HEK293 (cell line): ENCODE measurements around the gene PDE4B.
A peak's percentile ranks its signal among the peaks of the same experiment; 100 is the strongest.

Experiments
- GLI2 ChIP-seq: fragments of 450-650 bp; formaldehyde crosslinking; IDR thresholded peaks from 2 replicates; pipeline ENCODE4; 2017; ENCODE audit warnings: missing biosample characterization, missing genetic modification characterization, low read depth, borderline replicate concordance
- GLIS1 ChIP-seq: fragments of 450-650 bp; formaldehyde crosslinking; IDR thresholded peaks from 2 replicates; pipeline ENCODE4 v1.5.1; 2016; ENCODE audit warnings: missing biosample characterization, missing genetic modification characterization
- HOXC10 ChIP-seq: sonication (generic); formaldehyde crosslinking; IDR thresholded peaks from 2 replicates; pipeline ENCODE4 v1.8.1; 2023; ENCODE audit warnings: mild to moderate bottlenecking, missing genetic modification reagents
- KLF10 ChIP-seq: fragments of 450-650 bp; IDR thresholded peaks from 2 replicates; pipeline ENCODE4 v1.5.1; 2018; ENCODE audit warnings: missing biosample characterization, mild to moderate bottlenecking, missing genetic modification characterization
- KLF16 ChIP-seq: fragments of 450-650 bp; formaldehyde crosslinking; IDR thresholded peaks from 2 replicates; pipeline ENCODE4 v1.5.1; 2017; ENCODE audit warnings: missing biosample characterization, missing genetic modification characterization
- KLF9 ChIP-seq: fragments of 450-650 bp; formaldehyde crosslinking; IDR thresholded peaks from 2 replicates; pipeline ENCODE4 v1.5.1; 2016; ENCODE audit warnings: missing biosample characterization, missing genetic modification characterization, low read depth
- MEIS1 ChIP-seq: sonication (generic); formaldehyde crosslinking; IDR thresholded peaks from 2 replicates; pipeline ENCODE4 v1.8.1; 2022; ENCODE audit warnings: missing genetic modification reagents, mild to moderate bottlenecking, borderline replicate concordance
- MZF1 ChIP-seq: fragments of 450-650 bp; formaldehyde crosslinking; IDR thresholded peaks from 2 replicates; pipeline ENCODE4 v1.5.1; 2017; ENCODE audit warnings: missing biosample characterization, missing genetic modification characterization, borderline replicate concordance
- OSR2 ChIP-seq: fragments of 450-650 bp; formaldehyde crosslinking; IDR thresholded peaks from 2 replicates; pipeline ENCODE4 v1.5.1; 2016; ENCODE audit warnings: missing biosample characterization, missing genetic modification characterization
- REPIN1 ChIP-seq: fragments of 450-650 bp; formaldehyde crosslinking; IDR thresholded peaks from 2 replicates; pipeline ENCODE4 v1.5.1; 2017; ENCODE audit warnings: missing biosample characterization, missing genetic modification characterization, low read depth
- SCRT2 ChIP-seq: fragments of 450-650 bp; formaldehyde crosslinking; IDR thresholded peaks from 2 replicates; pipeline ENCODE4 v1.5.1; 2016; ENCODE audit warnings: missing biosample characterization, missing genetic modification characterization
- TCF7L2 ChIP-seq: IDR thresholded peaks from 2 replicates; pipeline ENCODE4 v1.6.1; 2011; ENCODE audit warnings: low read depth, mild to moderate bottlenecking, inconsistent platforms, low read length, moderate library complexity, borderline replicate concordance
- WT1 ChIP-seq: fragments of 450-650 bp; formaldehyde crosslinking; IDR thresholded peaks from 2 replicates; pipeline ENCODE4 v1.5.1; 2016; ENCODE audit warnings: missing biosample characterization, missing genetic modification characterization
- YY2 ChIP-seq: fragments of 450-650 bp; formaldehyde crosslinking; IDR thresholded peaks from 2 replicates; pipeline ENCODE4 v1.5.1; 2016; ENCODE audit warnings: missing biosample characterization, missing genetic modification characterization
- ZBTB7A ChIP-seq: fragments of 450-650 bp; formaldehyde crosslinking; IDR thresholded peaks from 2 replicates; pipeline ENCODE4 v1.5.1; 2016; ENCODE audit warnings: low read depth, missing biosample characterization, missing genetic modification characterization
- ZNF133 ChIP-seq: fragments of 450-650 bp; formaldehyde crosslinking; IDR thresholded peaks from 2 replicates; pipeline ENCODE4 v1.5.1; 2016; ENCODE audit warnings: missing biosample characterization, missing genetic modification characterization
- ZNF140 ChIP-seq: fragments of 450-650 bp; formaldehyde crosslinking; IDR thresholded peaks from 2 replicates; pipeline ENCODE4 v1.5.1; 2016; ENCODE audit warnings: missing biosample characterization, missing genetic modification characterization
- ZNF146 ChIP-seq: fragments of 450-650 bp; formaldehyde crosslinking; IDR thresholded peaks from 2 replicates; pipeline ENCODE4 v1.5.1; 2016; ENCODE audit warnings: missing biosample characterization, missing genetic modification characterization
- ZNF19 ChIP-seq: fragments of 450-650 bp; formaldehyde crosslinking; IDR thresholded peaks from 2 replicates; pipeline ENCODE4; 2016; ENCODE audit warnings: missing biosample characterization, missing genetic modification characterization, low read depth
- ZNF211 ChIP-seq: fragments of 450-650 bp; formaldehyde crosslinking; IDR thresholded peaks from 2 replicates; pipeline ENCODE4 v1.5.1; 2016; ENCODE audit warnings: low read depth, missing biosample characterization, missing genetic modification characterization
- ZNF248 ChIP-seq: fragments of 450-650 bp; formaldehyde crosslinking; IDR thresholded peaks from 2 replicates; pipeline ENCODE4 v1.5.1; 2017; ENCODE audit warnings: missing biosample characterization, missing genetic modification characterization
- ZNF341 ChIP-seq: fragments of 450-650 bp; formaldehyde crosslinking; IDR thresholded peaks from 2 replicates; pipeline ENCODE4; 2016; ENCODE audit warnings: low read depth, missing biosample characterization, missing genetic modification characterization
- ZNF354C ChIP-seq: fragments of 450-650 bp; formaldehyde crosslinking; IDR thresholded peaks from 2 replicates; pipeline ENCODE4 v1.5.1; 2016; ENCODE audit warnings: missing biosample characterization, missing genetic modification characterization, low read depth, borderline replicate concordance
- ZNF394 ChIP-seq: fragments of 450-650 bp; formaldehyde crosslinking; IDR thresholded peaks from 2 replicates; pipeline ENCODE4 v1.5.1; 2016; ENCODE audit warnings: missing biosample characterization, missing genetic modification characterization, mild to moderate bottlenecking, moderate library complexity, borderline replicate concordance
- ZNF549 ChIP-seq: fragments of 450-650 bp; IDR thresholded peaks from 2 replicates; pipeline ENCODE4 v1.5.1; 2018; ENCODE audit warnings: missing biosample characterization, missing genetic modification characterization, mild to moderate bottlenecking, inconsistent platforms, moderate library complexity
- ZNF596 ChIP-seq: fragments of 450-650 bp; IDR thresholded peaks from 2 replicates; pipeline ENCODE4 v1.5.0; 2018; ENCODE audit warnings: missing biosample characterization, mild to moderate bottlenecking, missing genetic modification characterization, moderate library complexity
- ZNF626 ChIP-seq: fragments of 450-650 bp; sonication (Bioruptor Pico); formaldehyde crosslinking; IDR thresholded peaks from 2 replicates; pipeline ENCODE4 v1.5.1; 2018; ENCODE audit warnings: missing biosample characterization, missing genetic modification characterization, inconsistent platforms
- ZNF830 ChIP-seq: fragments of 450-650 bp; IDR thresholded peaks from 2 replicates; pipeline ENCODE4 v1.5.0; 2018; ENCODE audit warnings: missing biosample characterization, missing genetic modification characterization, low read depth, mild to moderate bottlenecking, moderate library complexity
- TF ChIP-seq, protein P1 (sequence below): fragments of 450-650 bp; formaldehyde crosslinking; IDR thresholded peaks from 2 replicates; pipeline ENCODE4 v1.5.1; 2016; ENCODE audit warnings: missing biosample characterization, missing genetic modification characterization, borderline replicate concordance
- TF ChIP-seq, protein P2 (sequence below): fragments of 450-650 bp; IDR thresholded peaks from 2 replicates; pipeline ENCODE4 v1.5.1; 2018; ENCODE audit warnings: missing biosample characterization, missing genetic modification characterization
- TF ChIP-seq, protein P3 (sequence below): fragments of 450-650 bp; formaldehyde crosslinking; IDR thresholded peaks from 2 replicates; pipeline ENCODE4 v1.5.1; 2016; ENCODE audit warnings: missing biosample characterization, missing genetic modification characterization
- TF ChIP-seq, protein P4 (sequence below): fragments of 450-650 bp; formaldehyde crosslinking; IDR thresholded peaks from 2 replicates; pipeline ENCODE4 v1.5.1; 2016; ENCODE audit warnings: missing biosample characterization, missing genetic modification characterization
- TF ChIP-seq, protein P5 (sequence below): fragments of 450-650 bp; formaldehyde crosslinking; IDR thresholded peaks from 2 replicates; pipeline ENCODE4 v1.5.1; 2017; ENCODE audit warnings: missing biosample characterization, missing genetic modification characterization

PDE4B gene

DNA sequence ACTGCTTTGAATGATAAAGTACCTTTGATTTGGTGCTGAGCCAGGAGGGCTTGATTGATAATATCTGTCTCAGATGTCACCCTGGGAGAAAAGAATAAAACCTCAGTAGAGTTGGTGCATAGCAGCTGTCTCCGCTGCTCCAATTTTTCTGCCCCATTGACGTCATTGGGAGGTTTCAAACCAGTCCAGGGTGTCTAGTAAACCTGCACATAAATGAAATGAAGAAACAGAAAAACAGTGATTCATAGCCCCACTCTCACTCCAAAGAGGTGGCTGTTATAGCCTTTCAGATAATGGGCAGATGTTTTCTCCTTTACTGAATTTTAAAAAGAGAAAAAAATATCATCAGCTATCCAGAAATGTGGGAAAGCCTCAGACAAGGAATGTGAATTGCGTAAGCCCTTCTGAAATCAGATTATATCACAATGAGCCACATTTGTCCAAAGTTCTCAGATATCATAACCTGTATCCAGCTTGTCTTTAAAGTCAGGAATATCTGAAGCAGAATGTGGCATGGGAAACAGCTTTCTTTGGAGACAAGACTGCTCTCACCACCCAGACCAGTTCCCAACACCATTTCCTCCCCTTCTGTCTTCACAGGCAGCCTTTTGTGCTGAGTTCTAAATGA is 390.0 kb downstream of the PDE4B start (continued):
- TF ChIP-seq, protein P1, sequence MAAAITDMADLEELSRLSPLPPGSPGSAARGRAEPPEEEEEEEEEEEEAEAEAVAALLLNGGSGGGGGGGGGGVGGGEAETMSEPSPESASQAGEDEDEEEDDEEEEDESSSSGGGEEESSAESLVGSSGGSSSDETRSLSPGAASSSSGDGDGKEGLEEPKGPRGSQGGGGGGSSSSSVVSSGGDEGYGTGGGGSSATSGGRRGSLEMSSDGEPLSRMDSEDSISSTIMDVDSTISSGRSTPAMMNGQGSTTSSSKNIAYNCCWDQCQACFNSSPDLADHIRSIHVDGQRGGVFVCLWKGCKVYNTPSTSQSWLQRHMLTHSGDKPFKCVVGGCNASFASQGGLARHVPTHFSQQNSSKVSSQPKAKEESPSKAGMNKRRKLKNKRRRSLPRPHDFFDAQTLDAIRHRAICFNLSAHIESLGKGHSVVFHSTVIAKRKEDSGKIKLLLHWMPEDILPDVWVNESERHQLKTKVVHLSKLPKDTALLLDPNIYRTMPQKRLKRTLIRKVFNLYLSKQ (tag by site-specific recombination) = no peak
- TF ChIP-seq YY2 (tag by site-specific recombination) (no peak), ZNF341 (tag by site-specific recombination) (no peak), ZNF248 (tag by site-specific recombination) (no peak), ZNF354C (tag by site-specific recombination) (no peak), ZNF394 (tag by site-specific recombination) (peak; percentile 91), GLIS1 (tag by site-specific recombination) (peak; percentile 97), ZNF19 (no peak), WT1 (tag by site-specific recombination) (peak; percentile 88), OSR2 (tag by site-specific recombination) (peak; percentile 61; the same call in 1 of the 2 replicates), KLF16 (tag by site-specific recombination) (no peak), TCF7L2 (no peak), GLI2 (tag by site-specific recombination) (peak; percentile 17; the same call in 1 of the 2 replicates), ZNF146 (tag by site-specific recombination) (no peak), MZF1 (tag by site-specific recombination) (no peak), MEIS1 (CRISPR knock-in tag) (no peak), KLF10 (tag by site-specific recombination) (peak; percentile 74), ZBTB7A (tag by site-specific recombination) (no peak), ZNF140 (tag by site-specific recombination) (no peak), REPIN1 (tag by site-specific recombination) (no peak), ZNF626 (tag by site-specific recombination) (no peak), ZNF596 (no peak), KLF9 (tag by site-specific recombination) (no peak), ZNF830 (tag by site-specific recombination) (no peak), ZNF133 (tag by site-specific recombination) (no peak), ZNF549 (tag by site-specific recombination) (no peak), HOXC10 (CRISPR knock-in tag) (no peak), ZNF211 (tag by site-specific recombination) (no peak), SCRT2 (tag by site-specific recombination) (no peak)
- TF ChIP-seq, protein P2, sequence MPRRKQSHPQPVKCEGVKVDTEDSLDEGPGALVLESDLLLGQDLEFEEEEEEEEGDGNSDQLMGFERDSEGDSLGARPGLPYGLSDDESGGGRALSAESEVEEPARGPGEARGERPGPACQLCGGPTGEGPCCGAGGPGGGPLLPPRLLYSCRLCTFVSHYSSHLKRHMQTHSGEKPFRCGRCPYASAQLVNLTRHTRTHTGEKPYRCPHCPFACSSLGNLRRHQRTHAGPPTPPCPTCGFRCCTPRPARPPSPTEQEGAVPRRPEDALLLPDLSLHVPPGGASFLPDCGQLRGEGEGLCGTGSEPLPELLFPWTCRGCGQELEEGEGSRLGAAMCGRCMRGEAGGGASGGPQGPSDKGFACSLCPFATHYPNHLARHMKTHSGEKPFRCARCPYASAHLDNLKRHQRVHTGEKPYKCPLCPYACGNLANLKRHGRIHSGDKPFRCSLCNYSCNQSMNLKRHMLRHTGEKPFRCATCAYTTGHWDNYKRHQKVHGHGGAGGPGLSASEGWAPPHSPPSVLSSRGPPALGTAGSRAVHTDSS (tag by site-specific recombination) = no peak
- TF ChIP-seq, protein P3, sequence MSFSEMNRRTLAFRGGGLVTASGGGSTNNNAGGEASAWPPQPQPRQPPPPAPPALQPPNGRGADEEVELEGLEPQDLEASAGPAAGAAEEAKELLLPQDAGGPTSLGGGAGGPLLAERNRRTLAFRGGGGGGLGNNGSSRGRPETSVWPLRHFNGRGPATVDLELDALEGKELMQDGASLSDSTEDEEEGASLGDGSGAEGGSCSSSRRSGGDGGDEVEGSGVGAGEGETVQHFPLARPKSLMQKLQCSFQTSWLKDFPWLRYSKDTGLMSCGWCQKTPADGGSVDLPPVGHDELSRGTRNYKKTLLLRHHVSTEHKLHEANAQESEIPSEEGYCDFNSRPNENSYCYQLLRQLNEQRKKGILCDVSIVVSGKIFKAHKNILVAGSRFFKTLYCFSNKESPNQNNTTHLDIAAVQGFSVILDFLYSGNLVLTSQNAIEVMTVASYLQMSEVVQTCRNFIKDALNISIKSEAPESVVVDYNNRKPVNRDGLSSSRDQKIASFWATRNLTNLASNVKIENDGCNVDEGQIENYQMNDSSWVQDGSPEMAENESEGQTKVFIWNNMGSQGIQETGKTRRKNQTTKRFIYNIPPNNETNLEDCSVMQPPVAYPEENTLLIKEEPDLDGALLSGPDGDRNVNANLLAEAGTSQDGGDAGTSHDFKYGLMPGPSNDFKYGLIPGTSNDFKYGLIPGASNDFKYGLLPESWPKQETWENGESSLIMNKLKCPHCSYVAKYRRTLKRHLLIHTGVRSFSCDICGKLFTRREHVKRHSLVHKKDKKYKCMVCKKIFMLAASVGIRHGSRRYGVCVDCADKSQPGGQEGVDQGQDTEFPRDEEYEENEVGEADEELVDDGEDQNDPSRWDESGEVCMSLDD = no peak
- TF ChIP-seq, protein P4, sequence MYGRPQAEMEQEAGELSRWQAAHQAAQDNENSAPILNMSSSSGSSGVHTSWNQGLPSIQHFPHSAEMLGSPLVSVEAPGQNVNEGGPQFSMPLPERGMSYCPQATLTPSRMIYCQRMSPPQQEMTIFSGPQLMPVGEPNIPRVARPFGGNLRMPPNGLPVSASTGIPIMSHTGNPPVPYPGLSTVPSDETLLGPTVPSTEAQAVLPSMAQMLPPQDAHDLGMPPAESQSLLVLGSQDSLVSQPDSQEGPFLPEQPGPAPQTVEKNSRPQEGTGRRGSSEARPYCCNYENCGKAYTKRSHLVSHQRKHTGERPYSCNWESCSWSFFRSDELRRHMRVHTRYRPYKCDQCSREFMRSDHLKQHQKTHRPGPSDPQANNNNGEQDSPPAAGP (tag by site-specific recombination) = peak; percentile 37; the same call in 1 of the 2 replicates
- TF ChIP-seq, protein P5, sequence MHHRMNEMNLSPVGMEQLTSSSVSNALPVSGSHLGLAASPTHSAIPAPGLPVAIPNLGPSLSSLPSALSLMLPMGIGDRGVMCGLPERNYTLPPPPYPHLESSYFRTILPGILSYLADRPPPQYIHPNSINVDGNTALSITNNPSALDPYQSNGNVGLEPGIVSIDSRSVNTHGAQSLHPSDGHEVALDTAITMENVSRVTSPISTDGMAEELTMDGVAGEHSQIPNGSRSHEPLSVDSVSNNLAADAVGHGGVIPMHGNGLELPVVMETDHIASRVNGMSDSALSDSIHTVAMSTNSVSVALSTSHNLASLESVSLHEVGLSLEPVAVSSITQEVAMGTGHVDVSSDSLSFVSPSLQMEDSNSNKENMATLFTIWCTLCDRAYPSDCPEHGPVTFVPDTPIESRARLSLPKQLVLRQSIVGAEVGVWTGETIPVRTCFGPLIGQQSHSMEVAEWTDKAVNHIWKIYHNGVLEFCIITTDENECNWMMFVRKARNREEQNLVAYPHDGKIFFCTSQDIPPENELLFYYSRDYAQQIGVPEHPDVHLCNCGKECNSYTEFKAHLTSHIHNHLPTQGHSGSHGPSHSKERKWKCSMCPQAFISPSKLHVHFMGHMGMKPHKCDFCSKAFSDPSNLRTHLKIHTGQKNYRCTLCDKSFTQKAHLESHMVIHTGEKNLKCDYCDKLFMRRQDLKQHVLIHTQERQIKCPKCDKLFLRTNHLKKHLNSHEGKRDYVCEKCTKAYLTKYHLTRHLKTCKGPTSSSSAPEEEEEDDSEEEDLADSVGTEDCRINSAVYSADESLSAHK (tag by site-specific recombination) = peak; percentile 81
